ENCODE results near the gene FGF3. TPM values are rescaled to one million over a fixed set of nuclear protein-coding genes. Genes with fewer than 3 reads are reported as not detected.

FGF3 gene
- polyA plus RNA-seq (not detected in 3 replicates), polyA minus RNA-seq (not detected in 3 replicates)
- not detected for polyA plus RNA-seq (2011; ENCODE audit: low read depth)
- not detected in 2 replicates for polyA plus RNA-seq (2011; cell fraction: cytosol; rRNA removed)
- not detected in 2 replicates for polyA plus RNA-seq (2011; cell fraction: nucleus; rRNA removed)
- polyA plus RNA-seq (2012; ENCODE audit: low replicate concordance): not detected in 2 replicates
- polyA minus RNA-seq (2011; cell fraction: cytosol; rRNA and poly(A)+ RNA removed): not detected
- not detected in 2 replicates for polyA minus RNA-seq (2011; cell fraction: nucleus; rRNA and poly(A)+ RNA removed)

- Histone ChIP-seq H2AFZ (ENCODE audit: control insufficient read depth, low read length) (no peak within 1 kb of the TSS), H3K9me3 (ENCODE audit: control insufficient read depth, low read depth, low read length) (no peaks in the 10 kb centered on the region), H3K4me1 (ENCODE audit: control insufficient read depth, extremely low read depth, insufficient read depth, low read length) (no peaks in the 10 kb centered on the region), H4K20me1 (ENCODE audit: control insufficient read depth, extremely low read depth, insufficient read depth, low read length) (no peaks in the 10 kb centered on the region), H3K9me1 (ENCODE audit: control insufficient read depth, extremely low read depth, insufficient read depth, low read length) (no peaks in the 10 kb centered on the region), H3K27ac (ENCODE audit: control insufficient read depth, insufficient read depth, low read length) (no peak within 1 kb of the TSS), H3K27me3 (ENCODE audit: control insufficient read depth, extremely low read depth, insufficient read depth, low read length) (peaks cover 75% of the 10 kb centered on the region), H3K4me3 (ENCODE audit: control insufficient read depth in 2 of 3, extremely low read depth in 1 of 3, insufficient read depth in 2 of 3, low read depth in 1 of 3, low read length in 3 of 3) (no peak within 1 kb of the TSS), H3K36me3 (ENCODE audit: control insufficient read depth in 2 of 2, extremely low read depth in 1 of 2, insufficient read depth in 2 of 2, low read length in 2 of 2) (no peaks in the 10 kb centered on the region), H3K79me2 (ENCODE audit: control insufficient read depth, insufficient read depth, low read length) (no peaks in the 10 kb centered on the region), H3K4me2 (ENCODE audit: control insufficient read depth, extremely low read depth, insufficient read depth, low read depth, low read length) (no peak within 1 kb of the TSS), H3K9ac (ENCODE audit: control insufficient read depth, extremely low read depth, insufficient read depth, low read length) (no peak within 1 kb of the TSS)
- peak; percentile 13 for TF ChIP-seq EZH2 (IDR thresholded peaks at IDR 0.05; ENCODE audit: low read length)
- TF ChIP-seq, protein P1, sequence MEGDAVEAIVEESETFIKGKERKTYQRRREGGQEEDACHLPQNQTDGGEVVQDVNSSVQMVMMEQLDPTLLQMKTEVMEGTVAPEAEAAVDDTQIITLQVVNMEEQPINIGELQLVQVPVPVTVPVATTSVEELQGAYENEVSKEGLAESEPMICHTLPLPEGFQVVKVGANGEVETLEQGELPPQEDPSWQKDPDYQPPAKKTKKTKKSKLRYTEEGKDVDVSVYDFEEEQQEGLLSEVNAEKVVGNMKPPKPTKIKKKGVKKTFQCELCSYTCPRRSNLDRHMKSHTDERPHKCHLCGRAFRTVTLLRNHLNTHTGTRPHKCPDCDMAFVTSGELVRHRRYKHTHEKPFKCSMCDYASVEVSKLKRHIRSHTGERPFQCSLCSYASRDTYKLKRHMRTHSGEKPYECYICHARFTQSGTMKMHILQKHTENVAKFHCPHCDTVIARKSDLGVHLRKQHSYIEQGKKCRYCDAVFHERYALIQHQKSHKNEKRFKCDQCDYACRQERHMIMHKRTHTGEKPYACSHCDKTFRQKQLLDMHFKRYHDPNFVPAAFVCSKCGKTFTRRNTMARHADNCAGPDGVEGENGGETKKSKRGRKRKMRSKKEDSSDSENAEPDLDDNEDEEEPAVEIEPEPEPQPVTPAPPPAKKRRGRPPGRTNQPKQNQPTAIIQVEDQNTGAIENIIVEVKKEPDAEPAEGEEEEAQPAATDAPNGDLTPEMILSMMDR (optimal IDR thresholded peaks at IDR 0.05 in 1 of 3, IDR thresholded peaks at IDR 0.05 in 1 of 3, conservative IDR thresholded peaks at IDR 0.05 in 1 of 3; ENCODE audit: extremely low read depth in 1 of 3, insufficient read depth in 2 of 3, low read length in 3 of 3): no peak
- no peak for DNase-seq (ENCODE audit: low read depth, low spot score)
- FAIRE-seq: no peak
- dilution Hi-C loops (cut with MboI; ENCODE audit: extremely low pct_ligation_motif_present, low sequenced_read_pairs): no loop called here
Observed at GRCh38 chr11:69818603-69819441, at the start of gene FGF3. Gene FGF3 (minus strand): TSS chr11:69819416. CDS start chr11:69818933, 483 bp downstream.

DNA sequence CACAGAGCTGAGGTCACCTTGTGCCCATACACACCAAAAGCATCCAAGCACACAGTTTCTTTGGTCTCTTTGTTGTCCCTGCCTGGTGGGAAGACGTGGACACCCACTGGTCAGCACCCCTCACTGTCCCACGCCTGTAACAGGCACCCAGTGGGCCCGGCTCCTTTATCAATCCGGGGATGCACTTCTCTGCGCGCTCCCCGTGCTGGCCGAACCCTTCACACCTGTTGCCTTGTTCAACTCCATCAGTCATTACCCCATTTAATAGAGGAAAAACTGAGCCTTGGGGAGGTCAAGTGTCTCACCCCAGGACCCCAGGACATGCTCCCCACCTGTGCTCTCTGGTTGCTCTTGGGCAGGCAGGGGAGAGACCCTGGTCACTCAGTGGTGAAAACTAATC is 49.7 kb upstream of the FGF3 start:
- no peak overlapping the region for H3K27ac ChIP-seq (ENCODE audit: control insufficient read depth, insufficient read depth, low read length)
- no peak overlapping the region for H2AFZ ChIP-seq (ENCODE audit: control insufficient read depth, low read length)
- no peaks in the 10 kb centered on the region for H3K9me1 ChIP-seq (ENCODE audit: control insufficient read depth, extremely low read depth, insufficient read depth, low read length)
- H3K9ac ChIP-seq (ENCODE audit: control insufficient read depth, extremely low read depth, insufficient read depth, low read length): no peak overlapping the region
- H3K9me3 ChIP-seq (ENCODE audit: control insufficient read depth, low read depth, low read length): no peaks in the 10 kb centered on the region
- TF ChIP-seq EZH2 (IDR thresholded peaks at IDR 0.05; ENCODE audit: low read length): no peak
- TF ChIP-seq, protein P1 (optimal IDR thresholded peaks at IDR 0.05 in 1 of 3, IDR thresholded peaks at IDR 0.05 in 1 of 3, conservative IDR thresholded peaks at IDR 0.05 in 1 of 3; ENCODE audit: extremely low read depth in 1 of 3, insufficient read depth in 2 of 3, low read length in 3 of 3): no peak
- H3K4me1 ChIP-seq (ENCODE audit: control insufficient read depth, extremely low read depth, insufficient read depth, low read length): no peaks in the 10 kb centered on the region
- no peaks in the 10 kb centered on the region for H4K20me1 ChIP-seq (ENCODE audit: control insufficient read depth, extremely low read depth, insufficient read depth, low read length)
- dilution Hi-C loops (cut with MboI; ENCODE audit: extremely low pct_ligation_motif_present, low sequenced_read_pairs): no loop called here
- no peak overlapping the region for H3K4me3 ChIP-seq (ENCODE audit: control insufficient read depth in 2 of 3, extremely low read depth in 1 of 3, insufficient read depth in 2 of 3, low read depth in 1 of 3, low read length in 3 of 3)
- no peaks in the 10 kb centered on the region for H3K36me3 ChIP-seq (ENCODE audit: control insufficient read depth in 2 of 2, extremely low read depth in 1 of 2, insufficient read depth in 2 of 2, low read length in 2 of 2)
- no peaks in the 10 kb centered on the region for H3K79me2 ChIP-seq (ENCODE audit: control insufficient read depth, insufficient read depth, low read length)
- H3K4me2 ChIP-seq (ENCODE audit: control insufficient read depth, extremely low read depth, insufficient read depth, low read depth, low read length): no peak overlapping the region
- FAIRE-seq: no peak
- peaks cover 13% of the 10 kb centered on the region for H3K27me3 ChIP-seq (ENCODE audit: control insufficient read depth, extremely low read depth, insufficient read depth, low read length)
- DNase-seq (ENCODE audit: low read depth, low spot score): no peak
